Measurements from ENCODE around the gene PLET1.

PLET1 gene, protein sequence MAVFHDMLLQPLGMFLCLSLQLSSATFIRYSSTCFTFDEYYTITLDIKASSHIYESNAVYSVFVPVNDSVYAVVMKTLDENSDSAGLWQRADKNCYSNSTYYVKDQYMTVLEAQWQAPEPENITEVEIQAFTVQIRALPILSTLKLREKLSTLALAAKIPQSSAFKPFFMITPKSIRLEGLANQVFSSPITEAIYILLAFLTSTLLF

DNA sequence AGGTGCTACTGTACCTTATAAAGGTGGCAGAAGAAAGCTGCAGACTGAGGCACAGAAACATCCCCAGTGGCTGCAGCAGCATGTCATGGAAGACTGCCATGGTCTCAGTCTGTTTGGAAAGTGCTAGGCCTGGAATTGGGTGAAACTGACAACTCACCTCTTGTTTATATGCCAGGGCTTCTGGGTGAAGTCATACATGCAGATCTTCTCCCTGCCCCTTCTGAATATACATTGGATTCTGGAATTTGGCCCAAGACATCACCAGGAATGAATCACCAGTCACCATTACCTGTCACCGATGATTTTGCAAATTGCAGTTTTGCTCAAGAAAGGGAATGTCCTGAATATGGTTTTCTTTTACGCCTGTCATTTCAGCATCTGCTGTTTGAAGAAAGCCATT lies at the start of gene PLET1:
Gene PLET1, minus strand, starts transcription at position 371 of the 400 bp plus-strand sequence. Its CDS starts 271 bp downstream, at position 100.
- no peak for ATAC-seq (replicated peaks; ENCODE audit: extremely low read depth, poor library complexity, severe bottlenecking)
- H3K9me3 Mint-ChIP-seq, result no peaks in the 10 kb centered on the region
- no peak for DNase-seq (ENCODE audit: low spot score in 2 of 2)
- H3K4me3 Mint-ChIP-seq, result no peak within 1 kb of the TSS
- H3K27me3 Mint-ChIP-seq, result no peaks in the 10 kb centered on the region
- H3K27ac Mint-ChIP-seq (ENCODE audit: low read depth), result no peak within 1 kb of the TSS
- no peaks in the 10 kb centered on the region for H3K4me1 Mint-ChIP-seq
- peaks cover 2% of the 10 kb centered on the region for H3K36me3 Mint-ChIP-seq (ENCODE audit: insufficient read depth)

GRCh38 chr11:112310419-112310818 lies 49.8 kb upstream of the PLET1 start:
- Mint-ChIP-seq H3K4me1 (no peaks in the 10 kb centered on the region), H3K36me3 (ENCODE audit: insufficient read depth) (no peaks in the 10 kb centered on the region), H3K27ac (ENCODE audit: low read depth) (no peak overlapping the region), H3K4me3 (no peak overlapping the region), H3K9me3 (peaks cover 7% of the 10 kb centered on the region), H3K27me3 (no peaks in the 10 kb centered on the region)
- ATAC-seq (replicated peaks; ENCODE audit: extremely low read depth, poor library complexity, severe bottlenecking) (no peak), DNase-seq (ENCODE audit: low spot score in 2 of 2) (no peak)

GRCh38 chr11:112308651-112309050 lies 48.0 kb upstream of the PLET1 start:
- ATAC-seq (replicated peaks; ENCODE audit: extremely low read depth, poor library complexity, severe bottlenecking) (no peak), DNase-seq (ENCODE audit: low spot score in 2 of 2) (no peak)
- Mint-ChIP-seq H3K27me3 (no peaks in the 10 kb centered on the region), H3K4me1 (no peaks in the 10 kb centered on the region), H3K4me3 (no peak overlapping the region), H3K9me3 (peaks cover 7% of the 10 kb centered on the region), H3K27ac (ENCODE audit: low read depth) (no peak overlapping the region), H3K36me3 (ENCODE audit: insufficient read depth) (peaks cover 2% of the 10 kb centered on the region)

DNA sequence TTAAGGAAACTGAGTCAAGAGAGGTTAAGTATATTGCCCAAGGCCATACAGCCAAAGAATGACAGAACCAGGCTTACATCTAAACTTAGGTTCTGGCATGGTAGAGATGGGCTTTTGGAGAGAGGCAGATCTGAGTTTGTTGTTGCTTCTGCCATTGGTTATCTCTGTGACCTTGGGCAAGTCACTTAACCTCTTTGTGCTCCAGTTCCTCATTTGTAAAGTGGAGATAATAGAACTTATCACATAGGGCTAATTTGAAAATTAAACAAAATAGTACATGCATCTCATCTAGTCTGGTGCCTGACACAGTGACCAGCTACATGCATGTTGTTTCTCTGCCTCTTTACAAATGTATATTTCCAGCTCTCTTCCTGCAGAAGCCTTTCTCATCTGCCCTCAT lies 47.0 kb upstream of the PLET1 start:
- Mint-ChIP-seq H3K27ac (ENCODE audit: low read depth) (no peak overlapping the region), H3K4me1 (no peaks in the 10 kb centered on the region), H3K9me3 (peaks cover 7% of the 10 kb centered on the region), H3K36me3 (ENCODE audit: insufficient read depth) (peaks cover 2% of the 10 kb centered on the region), H3K27me3 (no peaks in the 10 kb centered on the region), H3K4me3 (no peak overlapping the region)
- DNase-seq (ENCODE audit: low spot score in 2 of 2), result no peak
- ATAC-seq (replicated peaks; ENCODE audit: extremely low read depth, poor library complexity, severe bottlenecking), result no peak

DNA sequence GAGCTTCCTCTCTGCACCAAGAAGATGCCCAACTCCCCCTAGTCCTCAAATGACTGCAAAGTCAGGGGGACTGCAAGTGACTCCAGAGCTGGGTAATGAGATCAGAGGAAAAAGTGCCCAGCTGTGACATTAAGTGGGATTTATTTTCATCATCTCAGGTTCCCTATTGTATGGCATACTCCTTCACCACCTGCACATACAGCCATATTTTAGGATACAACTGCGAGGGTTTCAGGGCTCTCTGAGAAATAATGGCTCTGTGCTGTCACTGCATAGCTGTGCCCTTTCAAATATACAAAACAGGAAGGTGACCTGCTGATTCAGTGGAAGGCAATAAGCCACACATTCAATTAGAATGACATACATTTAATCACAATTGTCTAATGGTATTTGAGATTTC lies 45.6 kb upstream of the PLET1 start:
- no peak for ATAC-seq (replicated peaks; ENCODE audit: extremely low read depth, poor library complexity, severe bottlenecking)
- H3K27me3 Mint-ChIP-seq, result no peaks in the 10 kb centered on the region
- peaks cover 2% of the 10 kb centered on the region for H3K36me3 Mint-ChIP-seq (ENCODE audit: insufficient read depth)
- DNase-seq (ENCODE audit: low spot score in 2 of 2), result no peak
- no peaks in the 10 kb centered on the region for H3K4me1 Mint-ChIP-seq
- no peak overlapping the region for H3K4me3 Mint-ChIP-seq
- H3K27ac Mint-ChIP-seq (ENCODE audit: low read depth), result no peak overlapping the region
- peaks cover 7% of the 10 kb centered on the region for H3K9me3 Mint-ChIP-seq

- no peaks in the 10 kb centered on the region for H3K4me1 Mint-ChIP-seq
- no peak for DNase-seq (ENCODE audit: low spot score in 2 of 2)
- H3K4me3 Mint-ChIP-seq, result no peak overlapping the region
- H3K27ac Mint-ChIP-seq (ENCODE audit: low read depth), result no peak overlapping the region
- no peaks in the 10 kb centered on the region for H3K27me3 Mint-ChIP-seq
- peaks cover 7% of the 10 kb centered on the region for H3K9me3 Mint-ChIP-seq
- H3K36me3 Mint-ChIP-seq (ENCODE audit: insufficient read depth), result peaks cover 2% of the 10 kb centered on the region
- ATAC-seq (replicated peaks; ENCODE audit: extremely low read depth, poor library complexity, severe bottlenecking), result no peak
Measured at GRCh38 chr11:112304914-112305313, 44.3 kb upstream of the PLET1 start.

- ATAC-seq (replicated peaks; ENCODE audit: extremely low read depth, poor library complexity, severe bottlenecking), result no peak
- Mint-ChIP-seq H3K27ac (ENCODE audit: low read depth) (no peak overlapping the region), H3K4me3 (no peak overlapping the region)
Measured at GRCh38 chr11:112303616-112304015, 43.0 kb upstream of the PLET1 start.

GRCh38 chr11:112302226-112302868 lies 41.7 kb upstream of the PLET1 start:
- Mint-ChIP-seq H3K27ac (ENCODE audit: low read depth) (no peak overlapping the region), H3K4me1 (peaks cover 3% of the 10 kb centered on the region), H3K36me3 (ENCODE audit: insufficient read depth) (peaks cover 2% of the 10 kb centered on the region), H3K27me3 (no peaks in the 10 kb centered on the region), H3K9me3 (no peaks in the 10 kb centered on the region), H3K4me3 (no peak overlapping the region)
- no peak for DNase-seq (ENCODE audit: low spot score in 2 of 2)
- no peak for ATAC-seq (replicated peaks; ENCODE audit: extremely low read depth, poor library complexity, severe bottlenecking)

More at GRCh38 chr11:112303616-112304015, 43.0 kb upstream of the PLET1 start:
- no peak for DNase-seq (ENCODE audit: low spot score in 2 of 2)
- no peaks in the 10 kb centered on the region for H3K27me3 Mint-ChIP-seq
- H3K4me1 Mint-ChIP-seq, result no peaks in the 10 kb centered on the region
- H3K9me3 Mint-ChIP-seq, result peaks cover 6% of the 10 kb centered on the region
- peaks cover 2% of the 10 kb centered on the region for H3K36me3 Mint-ChIP-seq (ENCODE audit: insufficient read depth)

GRCh38 chr11:112300094-112300786 lies 39.6 kb upstream of the PLET1 start:
- ATAC-seq (replicated peaks; ENCODE audit: extremely low read depth, poor library complexity, severe bottlenecking) (no peak), DNase-seq (ENCODE audit: low spot score in 2 of 2) (no peak)
- H3K4me3 Mint-ChIP-seq, result no peak overlapping the region
- peaks cover 9% of the 10 kb centered on the region for H3K4me1 Mint-ChIP-seq
- peaks cover 2% of the 10 kb centered on the region for H3K36me3 Mint-ChIP-seq (ENCODE audit: insufficient read depth)
- H3K27me3 Mint-ChIP-seq, result no peaks in the 10 kb centered on the region
- H3K27ac Mint-ChIP-seq (ENCODE audit: low read depth), result no peak overlapping the region
- no peaks in the 10 kb centered on the region for H3K9me3 Mint-ChIP-seq

- Mint-ChIP-seq H3K9me3 (no peaks in the 10 kb centered on the region), H3K4me3 (no peak overlapping the region), H3K27ac (ENCODE audit: low read depth) (no peak overlapping the region), H3K36me3 (ENCODE audit: insufficient read depth) (no peaks in the 10 kb centered on the region), H3K4me1 (peaks cover 9% of the 10 kb centered on the region), H3K27me3 (no peaks in the 10 kb centered on the region)
- ATAC-seq (replicated peaks; ENCODE audit: extremely low read depth, poor library complexity, severe bottlenecking), result no peak
- DNase-seq (ENCODE audit: low spot score in 2 of 2), result no peak
Measured at GRCh38 chr11:112298535-112298934, 37.9 kb upstream of the PLET1 start.

- no peak overlapping the region for H3K27ac Mint-ChIP-seq (ENCODE audit: low read depth)
- H3K9me3 Mint-ChIP-seq, result no peaks in the 10 kb centered on the region
- H3K27me3 Mint-ChIP-seq, result no peaks in the 10 kb centered on the region
- ATAC-seq (replicated peaks; ENCODE audit: extremely low read depth, poor library complexity, severe bottlenecking) (no peak), DNase-seq (ENCODE audit: low spot score in 2 of 2) (no peak)
- H3K4me1 Mint-ChIP-seq, result peaks cover 9% of the 10 kb centered on the region
- H3K36me3 Mint-ChIP-seq (ENCODE audit: insufficient read depth), result no peaks in the 10 kb centered on the region
- no peak overlapping the region for H3K4me3 Mint-ChIP-seq
Measured at GRCh38 chr11:112297248-112297866, 36.7 kb upstream of the PLET1 start.

GRCh38 chr11:112296044-112296443 lies 35.4 kb upstream of the PLET1 start:
- Mint-ChIP-seq H3K9me3 (no peaks in the 10 kb centered on the region), H3K4me3 (no peak overlapping the region), H3K36me3 (ENCODE audit: insufficient read depth) (no peaks in the 10 kb centered on the region), H3K27me3 (no peaks in the 10 kb centered on the region), H3K27ac (ENCODE audit: low read depth) (no peak overlapping the region), H3K4me1 (peaks cover 9% of the 10 kb centered on the region)
- DNase-seq (ENCODE audit: low spot score in 2 of 2), result no peak
- no peak for ATAC-seq (replicated peaks; ENCODE audit: extremely low read depth, poor library complexity, severe bottlenecking)
